ENCODE measurements around the gene LSM3. TPM values are rescaled to one million over a fixed set of nuclear protein-coding genes. Genes with fewer than 3 reads are reported as not detected.
A peak's percentile ranks its signal among the peaks of the same experiment; 100 is the strongest.

Gene LSM3
- total and polyA plus RNA-seq, 2 experiments from 2014 or later = 12.4 to 22.1 TPM

- peak overlapping the region; percentile 52 for H3K27ac ChIP-seq
- no peaks in the 10 kb centered on the region for H3K27me3 ChIP-seq
- no peaks in the 10 kb centered on the region for H3K36me3 ChIP-seq (replicated peaks; ENCODE audit: insufficient read depth, low read depth)
- no peak for DNase-seq (ENCODE audit: low spot score)
- no peaks in the 10 kb centered on the region for H3K9me2 ChIP-seq (replicated peaks; ENCODE audit: insufficient read depth)
- no peaks in the 10 kb centered on the region for H3K9me3 ChIP-seq (ENCODE audit: low read depth)
- no peak overlapping the region for H3K4me3 ChIP-seq
- no peaks in the 10 kb centered on the region for H3K79me2 ChIP-seq
- peaks cover 35% of the 10 kb centered on the region for H3K4me1 ChIP-seq (ENCODE audit: insufficient read depth)
- H2AFZ ChIP-seq = no peak overlapping the region
- no peaks in the 10 kb centered on the region for H4K20me1 ChIP-seq (ENCODE audit: insufficient read depth, poor library complexity, severe bottlenecking)
- TF ChIP-seq, protein P1, sequence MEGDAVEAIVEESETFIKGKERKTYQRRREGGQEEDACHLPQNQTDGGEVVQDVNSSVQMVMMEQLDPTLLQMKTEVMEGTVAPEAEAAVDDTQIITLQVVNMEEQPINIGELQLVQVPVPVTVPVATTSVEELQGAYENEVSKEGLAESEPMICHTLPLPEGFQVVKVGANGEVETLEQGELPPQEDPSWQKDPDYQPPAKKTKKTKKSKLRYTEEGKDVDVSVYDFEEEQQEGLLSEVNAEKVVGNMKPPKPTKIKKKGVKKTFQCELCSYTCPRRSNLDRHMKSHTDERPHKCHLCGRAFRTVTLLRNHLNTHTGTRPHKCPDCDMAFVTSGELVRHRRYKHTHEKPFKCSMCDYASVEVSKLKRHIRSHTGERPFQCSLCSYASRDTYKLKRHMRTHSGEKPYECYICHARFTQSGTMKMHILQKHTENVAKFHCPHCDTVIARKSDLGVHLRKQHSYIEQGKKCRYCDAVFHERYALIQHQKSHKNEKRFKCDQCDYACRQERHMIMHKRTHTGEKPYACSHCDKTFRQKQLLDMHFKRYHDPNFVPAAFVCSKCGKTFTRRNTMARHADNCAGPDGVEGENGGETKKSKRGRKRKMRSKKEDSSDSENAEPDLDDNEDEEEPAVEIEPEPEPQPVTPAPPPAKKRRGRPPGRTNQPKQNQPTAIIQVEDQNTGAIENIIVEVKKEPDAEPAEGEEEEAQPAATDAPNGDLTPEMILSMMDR (IDR thresholded peaks at IDR 0.05; ENCODE audit: poor library complexity) = no peak
- TF ChIP-seq EZH2phosphoT487 (IDR thresholded peaks at IDR 0.05; ENCODE audit: low read depth, severe bottlenecking, unreplicated experiment) = no peak
- no peak for TF ChIP-seq EZH2 (IDR thresholded peaks at IDR 0.05; ENCODE audit: borderline replicate concordance)
- WGBS (ENCODE audit: low lambda C conversion rate, missing lambda C conversion rate) = 51% methylated on average over 5 of the region's 5 CpGs
- H3K4me2 ChIP-seq = no peak overlapping the region
These were observed 70.4 kb downstream of the LSM3 start for GRCh38 chr3:14248849-14249523.

Other genes with a start within 250 kb of the LSM3 start
- 14.6 and 15.2 TPM in 2 replicates for gene CHCHD4, start 53.9 kb upstream of the LSM3 start, total RNA-seq
- gene CHCHD4, start 53.9 kb upstream of the LSM3 start, polyA plus RNA-seq = 21.8 and 22.8 TPM in 2 replicates
- 66.4 and 73.1 TPM in 2 replicates for gene TMEM43, start 53.8 kb upstream of the LSM3 start, total RNA-seq
- gene TMEM43, start 53.8 kb upstream of the LSM3 start, polyA plus RNA-seq = 52.7 and 59.4 TPM in 2 replicates
- 28.6 and 29.5 TPM in 2 replicates for gene XPC, start 216 bp upstream of the LSM3 start, total RNA-seq
- 27.3 and 27.4 TPM in 2 replicates for gene XPC, start 216 bp upstream of the LSM3 start, polyA plus RNA-seq
- 57.1 and 58.9 TPM in 2 replicates for gene SLC6A6, start 223.8 kb downstream of the LSM3 start, total RNA-seq
- gene SLC6A6, start 223.8 kb downstream of the LSM3 start, polyA plus RNA-seq = 30.7 and 31.8 TPM in 2 replicates

Data from hepatocyte (in vitro differentiated cells).